AG04450 (cell line): ENCODE data around the gene MCF2L. TPM values are rescaled to one million over a fixed set of nuclear protein-coding genes. Genes with fewer than 3 reads are reported as not detected.

ENCODE experiments used
- CTCF ChIA-PET: fragments of 300-600, 350-600 bp; formaldehyde crosslinking; extraction: SDS; loops from one replicate; lab custom pipeline; 2022; ENCODE audit warnings: antibody characterized with exemption, inconsistent platforms; lab: Charles Lee
- POLR2A ChIA-PET: fragments of 350-600 bp; formaldehyde crosslinking; extraction: SDS; loops from one replicate; lab custom pipeline; 2021; ENCODE audit warnings: antibody characterized with exemption, inconsistent platforms; lab: Yijun Ruan, JAX
- DNase-seq: peaks from one replicate; pipeline ENCODE4 v3.0.0-alpha.2; 2011; ENCODE audit warnings: low read depth, low spot score
- H3K27ac ChIP-seq: one replicate; pipeline ENCODE4 v1.5.1; 2012; ENCODE audit warnings: low read depth, low read length, control low read depth
- H3K27me3 ChIP-seq: one replicate; pipeline ENCODE4 v1.6.0; 2012; ENCODE audit warnings: low read length; ENCODE audit not compliant: control insufficient read depth, insufficient read depth
- H3K4me3 ChIP-seq: 2 replicates; pipeline ENCODE4 v1.5.1; 2011; ENCODE audit warnings: mild to moderate bottlenecking, low read depth, low read length, control low read depth
- H3K9me3 ChIP-seq: 2 replicates; pipeline ENCODE4 v1.5.1; 2012; ENCODE audit warnings: low read length; ENCODE audit not compliant: control insufficient read depth, insufficient read depth
- CTCF ChIP-seq: IDR thresholded peaks from 2 replicates; pipeline ENCODE4 v1.5.1; 2011; ENCODE audit warnings: low read depth, low read length, control low read depth, inconsistent platforms
- polyA plus RNA-seq: library from polyadenylated mRNA; depleted of rRNA; stranded (reverse); fragments of >200 nt; gene quantifications from 2 replicates; pipeline ENCODE4 v1.2.3, GENCODE V29; 2011

The MCF2L gene
- polyA plus RNA-seq, 1 experiment = 0.04 TPM

GRCh38 chr13:113041896-113042295 lies 72.9 kb downstream of the MCF2L start:
- Histone ChIP-seq H3K27me3 (peaks cover 36% of the 10 kb centered on the region), H3K4me3 (no peak overlapping the region), H3K9me3 (no peaks in the 10 kb centered on the region; the same call in 1 of the 2 replicates), H3K27ac (no peak overlapping the region)
- POLR2A ChIA-PET = interaction anchor here (0.6 kb wide), 1 partner anchor 700 kb away, joined by 3 read pairs; no protein-coding TSS in a partner anchor
- CTCF ChIA-PET = interaction anchor here (1.6 kb wide), 1 partner anchor 12 kb away, joined by 6 read pairs; no protein-coding TSS in a partner anchor
- no peak for DNase-seq
- TF ChIP-seq CTCF = no peak

GRCh38 chr13:113042456-113042855 lies 73.4 kb downstream of the MCF2L start:
- DNase-seq = no peak
- no peak overlapping the region for H3K27ac ChIP-seq
- ChIA-PET POLR2A (no interaction called here), CTCF (interaction anchor here (1.0 kb wide), 1 partner anchor 99 kb away, joined by 3 read pairs; no protein-coding TSS in a partner anchor)
- TF ChIP-seq CTCF = no peak
- H3K4me3 ChIP-seq = no peak overlapping the region
- no peaks in the 10 kb centered on the region; the same call in 1 of the 2 replicates for H3K9me3 ChIP-seq
- H3K27me3 ChIP-seq = peaks cover 37% of the 10 kb centered on the region

- TF ChIP-seq CTCF = no peak
- H3K27me3 ChIP-seq = peaks cover 37% of the 10 kb centered on the region
- no peak overlapping the region for H3K27ac ChIP-seq
- no peak overlapping the region for H3K4me3 ChIP-seq
- ChIA-PET POLR2A (no interaction called here), CTCF (interaction anchor here (1.0 to 1.1 kb wide), 2 partner anchors 13 to 100 kb away, joined by 3 read pairs; no protein-coding TSS in a partner anchor)
- no peak for DNase-seq
- H3K9me3 ChIP-seq = no peaks in the 10 kb centered on the region; the same call in 1 of the 2 replicates
Observed at GRCh38 chr13:113043001-113043630, 74.1 kb downstream of the MCF2L start.

GRCh38 chr13:113043931-113044330 lies 74.9 kb downstream of the MCF2L start:
- POLR2A ChIA-PET = no interaction called here
- CTCF ChIA-PET = interaction anchor here (1.1 kb wide), 1 partner anchor 14 kb away, joined by 3 read pairs; no protein-coding TSS in a partner anchor

More at GRCh38 chr13:113043931-113044330, 74.9 kb downstream of the MCF2L start:
- no peak for TF ChIP-seq CTCF
- no peak overlapping the region for H3K4me3 ChIP-seq
- no peak for DNase-seq
- H3K9me3 ChIP-seq = no peaks in the 10 kb centered on the region; the same call in 1 of the 2 replicates
- no peak overlapping the region for H3K27ac ChIP-seq
- H3K27me3 ChIP-seq = peaks cover 37% of the 10 kb centered on the region
